HAP-1 (cell line): Measurements from ENCODE around the gene WFDC6.
"Not testable (repeated sequence)": the region's sequence is repeated elsewhere in the genome, so short reads cannot be mapped to it uniquely, and the experiment has no call there.

ENCODE experiments used
- DNase-seq, 2 experiments: peaks; one replicate each; pipeline ENCODE4 v3.0.0-alpha.2; 2016 to 2020; ENCODE audit warnings: low spot score in 2 of 2
- H3K27me3 ChIP-seq: fragments of 250-450 bp; sonication (Bioruptor Pico); 2 replicates; pipeline ENCODE4 v1.5.1; 2020; ENCODE audit warnings: low read depth, mild to moderate bottlenecking, moderate library complexity
- H3K36me3 ChIP-seq: fragments of 250-450 bp; sonication (Bioruptor Pico); replicated peaks from 2 replicates; pipeline ENCODE4 v1.5.1; 2020; ENCODE audit warnings: mild to moderate bottlenecking
- H3K4me1 ChIP-seq: fragments of 250-450 bp; sonication (Bioruptor Pico); 2 replicates; pipeline ENCODE4 v1.5.1; 2020; ENCODE audit warnings: mild to moderate bottlenecking
- H3K4me3 ChIP-seq: fragments of 250-450 bp; sonication (Bioruptor Pico); 2 replicates; pipeline ENCODE4 v1.5.1; 2020; ENCODE audit warnings: mild to moderate bottlenecking, moderate library complexity
- H3K9me3 ChIP-seq: fragments of 250-450 bp; sonication (Bioruptor Pico); 2 replicates; pipeline ENCODE4 v1.5.1; 2020; ENCODE audit warnings: mild to moderate bottlenecking, moderate library complexity
- in situ Hi-C: fragments of 300-500 bp; cut with MboI; formaldehyde crosslinking; loops from 3 replicates; pipeline ENCODE4 v1.14.3; 2020; ENCODE audit warnings: low sequenced_read_pairs, inconsistent platforms, mixed read lengths

The WFDC6 gene

GRCh38 chr20:45539382-45539781 lies at the start of gene WFDC6:
TSS of gene WFDC6 (minus strand) at chr20:45539482. CDS start at chr20:45539407, 75 bp downstream.
- DNase-seq, result no peak
- Histone ChIP-seq H3K4me1 (peaks cover 4% of the 10 kb centered on the region), H3K36me3 (no peaks in the 10 kb centered on the region), H3K9me3 (no peaks in the 10 kb centered on the region), H3K27me3 (peaks cover 73% of the 10 kb centered on the region), H3K4me3 (no peak within 1 kb of the TSS)
- in situ Hi-C loops, result no loop called here

- in situ Hi-C loops, result no loop called here
- H3K4me1 ChIP-seq, result no peaks in the 10 kb centered on the region
- H3K27me3 ChIP-seq, result peaks cover 16% of the 10 kb centered on the region
- H3K36me3 ChIP-seq, result no peaks in the 10 kb centered on the region
- no peak for DNase-seq
- no peak overlapping the region for H3K4me3 ChIP-seq
- no peaks in the 10 kb centered on the region for H3K9me3 ChIP-seq
Measured at GRCh38 chr20:45588800-45589199, 49.5 kb upstream of the WFDC6 start.

- H3K4me3 ChIP-seq, H3K36me3 ChIP-seq, H3K4me1 ChIP-seq, DNase-seq, H3K9me3 ChIP-seq, in situ Hi-C loops: not testable (repeated sequence)
- peaks cover 20% of the 10 kb centered on the region for H3K27me3 ChIP-seq
Measured at GRCh38 chr20:45585986-45586385, 46.7 kb upstream of the WFDC6 start.

GRCh38 chr20:45584294-45584693 lies 45.0 kb upstream of the WFDC6 start:
- DNase-seq, H3K36me3 ChIP-seq: not testable (repeated sequence)

GRCh38 chr20:45583502-45583901 lies 44.2 kb upstream of the WFDC6 start:
- H3K4me3 ChIP-seq, result no peak overlapping the region
- no peaks in the 10 kb centered on the region for H3K36me3 ChIP-seq
- no peaks in the 10 kb centered on the region for H3K9me3 ChIP-seq
- no peak for DNase-seq
- peaks cover 11% of the 10 kb centered on the region for H3K27me3 ChIP-seq
- in situ Hi-C loops, result no loop called here
- H3K4me1 ChIP-seq, result peaks cover 8% of the 10 kb centered on the region

More at GRCh38 chr20:45584294-45584693, 45.0 kb upstream of the WFDC6 start:
- H3K9me3 ChIP-seq, H3K4me3 ChIP-seq, in situ Hi-C loops, H3K4me1 ChIP-seq: not testable (repeated sequence)
- peaks cover 15% of the 10 kb centered on the region for H3K27me3 ChIP-seq

- DNase-seq, result no peak
- peaks cover 8% of the 10 kb centered on the region for H3K27me3 ChIP-seq
- no peaks in the 10 kb centered on the region for H3K36me3 ChIP-seq
- H3K9me3 ChIP-seq, result no peaks in the 10 kb centered on the region
- H3K4me3 ChIP-seq, result no peak overlapping the region
- in situ Hi-C loops, result no loop called here
- H3K4me1 ChIP-seq, result peaks cover 20% of the 10 kb centered on the region
Measured at GRCh38 chr20:45581702-45582101, 42.4 kb upstream of the WFDC6 start.

- H3K4me1 ChIP-seq, result peaks cover 20% of the 10 kb centered on the region
- DNase-seq, result no peak
- no peaks in the 10 kb centered on the region for H3K36me3 ChIP-seq
- H3K27me3 ChIP-seq, result peaks cover 7% of the 10 kb centered on the region
- in situ Hi-C loops, result no loop called here
- no peak within 1 kb of the TSS for H3K4me3 ChIP-seq
- no peaks in the 10 kb centered on the region for H3K9me3 ChIP-seq
Measured at GRCh38 chr20:45579184-45579583, 39.9 kb upstream of the WFDC6 start, which contains the start of gene WFDC8. TSS of gene WFDC8 (minus strand) at chr20:45579284. CDS start at chr20:45579247, 37 bp downstream.

- Histone ChIP-seq H3K9me3 (no peaks in the 10 kb centered on the region), H3K4me1 (peaks cover 20% of the 10 kb centered on the region), H3K27me3 (no peaks in the 10 kb centered on the region; the same call in 1 of the 2 replicates), H3K4me3 (no peak overlapping the region), H3K36me3 (no peaks in the 10 kb centered on the region)
- in situ Hi-C loops, result no loop called here
- DNase-seq, result peak; percentile 87 to 99
Measured at GRCh38 chr20:45578231-45578630, 38.9 kb upstream of the WFDC6 start.

- DNase-seq, result peak; percentile 11 to 39
- Histone ChIP-seq H3K4me1 (peaks cover 20% of the 10 kb centered on the region), H3K27me3 (no peaks in the 10 kb centered on the region), H3K9me3 (no peaks in the 10 kb centered on the region), H3K4me3 (no peak overlapping the region), H3K36me3 (no peaks in the 10 kb centered on the region)
- in situ Hi-C loops, result no loop called here
Measured at GRCh38 chr20:45576995-45577394, 37.7 kb upstream of the WFDC6 start.

GRCh38 chr20:45575931-45576330 lies 36.6 kb upstream of the WFDC6 start:
- H3K9me3 ChIP-seq, result no peaks in the 10 kb centered on the region
- DNase-seq, result no peak
- no peaks in the 10 kb centered on the region for H3K36me3 ChIP-seq
- no peaks in the 10 kb centered on the region; the same call in 1 of the 2 replicates for H3K27me3 ChIP-seq
- H3K4me3 ChIP-seq, result no peak overlapping the region
- peaks cover 20% of the 10 kb centered on the region for H3K4me1 ChIP-seq
- in situ Hi-C loops, result no loop called here

GRCh38 chr20:45569650-45570049 lies 30.4 kb upstream of the WFDC6 start:
- H3K36me3 ChIP-seq, H3K4me3 ChIP-seq, H3K9me3 ChIP-seq, H3K27me3 ChIP-seq, DNase-seq, in situ Hi-C loops, H3K4me1 ChIP-seq: not testable (repeated sequence)

- Histone ChIP-seq H3K9me3 (no peaks in the 10 kb centered on the region), H3K4me1 (no peaks in the 10 kb centered on the region), H3K4me3 (no peak overlapping the region), H3K36me3 (no peaks in the 10 kb centered on the region), H3K27me3 (peaks cover 19% of the 10 kb centered on the region)
- no peak for DNase-seq
- in situ Hi-C loops, result no loop called here
Measured at GRCh38 chr20:45564760-45565276, 25.5 kb upstream of the WFDC6 start.

GRCh38 chr20:45555198-45555597 lies 15.9 kb upstream of the WFDC6 start:
- H3K4me1 ChIP-seq, result no peaks in the 10 kb centered on the region
- no peak overlapping the region for H3K4me3 ChIP-seq
- DNase-seq, result no peak
- no peaks in the 10 kb centered on the region for H3K36me3 ChIP-seq
- in situ Hi-C loops, result no loop called here
- H3K9me3 ChIP-seq, result no peaks in the 10 kb centered on the region
- peaks cover 3% of the 10 kb centered on the region; the same call in 1 of the 2 replicates for H3K27me3 ChIP-seq

- in situ Hi-C loops, result no loop called here
- Histone ChIP-seq H3K27me3 (peaks cover 6% of the 10 kb centered on the region), H3K36me3 (no peaks in the 10 kb centered on the region), H3K4me1 (no peaks in the 10 kb centered on the region), H3K9me3 (no peaks in the 10 kb centered on the region), H3K4me3 (no peak overlapping the region)
- no peak for DNase-seq
Measured at GRCh38 chr20:45552456-45552855, 13.2 kb upstream of the WFDC6 start.

GRCh38 chr20:45550765-45551164 lies 11.5 kb upstream of the WFDC6 start:
- Histone ChIP-seq H3K27me3 (peaks cover 14% of the 10 kb centered on the region), H3K36me3 (no peaks in the 10 kb centered on the region), H3K4me3 (no peak overlapping the region), H3K9me3 (no peaks in the 10 kb centered on the region), H3K4me1 (no peaks in the 10 kb centered on the region)
- in situ Hi-C loops, result no loop called here
- no peak for DNase-seq
